ENCODE data around the gene UBE2A.

GRCh38 chrX:119573840-119574393 lies 446 bp upstream of the UBE2A start:
- TF ChIP-seq CTCF (conservative IDR thresholded peaks at IDR 0.05; ENCODE audit: low read length) (no peak), EZH2phosphoT487 (IDR thresholded peaks at IDR 0.05; ENCODE audit: borderline replicate concordance) (no peak)
